Trophoblast cell (in vitro differentiated cells and primary cell): ENCODE data around the gene CMYA5.

ENCODE experiments used
- DNase-seq, 2 donors: peaks; one replicate each; pipeline ENCODE4 v3.0.0-alpha.2; 2016
- H2AFZ ChIP-seq: 2 replicates; pipeline ENCODE4 v1.6.1; 2013; ENCODE audit warnings: low read length, moderate library complexity, mild to moderate bottlenecking; ENCODE audit not compliant: insufficient read depth, poor library complexity
- H2AK5ac ChIP-seq: 2 replicates; pipeline ENCODE4 v1.6.1; 2013; ENCODE audit warnings: mild to moderate bottlenecking, low read length
- H2BK120ac ChIP-seq: 2 replicates; pipeline ENCODE4 v1.6.1; 2013; ENCODE audit warnings: low read length, mild to moderate bottlenecking, moderate library complexity; ENCODE audit not compliant: insufficient read depth, poor library complexity
- H2BK12ac ChIP-seq: 2 replicates; pipeline ENCODE4 v1.6.1; 2013; ENCODE audit warnings: mild to moderate bottlenecking, low read length, moderate library complexity
- H2BK5ac ChIP-seq: 2 replicates; pipeline ENCODE4 v1.6.1; 2013; ENCODE audit warnings: low read length, low read depth, moderate library complexity, mild to moderate bottlenecking; ENCODE audit not compliant: poor library complexity
- H3K14ac ChIP-seq: 2 replicates; pipeline ENCODE4 v1.6.1; 2013; ENCODE audit warnings: mild to moderate bottlenecking, low read length
- H3K18ac ChIP-seq: 2 replicates; pipeline ENCODE4 v1.6.1; 2013; ENCODE audit warnings: mild to moderate bottlenecking, low read length
- H3K23ac ChIP-seq: 2 replicates; pipeline ENCODE4 v1.6.1; 2013; ENCODE audit warnings: low read length
- H3K27ac ChIP-seq: 2 replicates; pipeline ENCODE4 v1.5.1; 2013; ENCODE audit warnings: low read depth, mild to moderate bottlenecking, inconsistent platforms, low read length, moderate library complexity
- H3K27me3 ChIP-seq: 2 replicates; pipeline ENCODE4 v1.6.1; 2013; ENCODE audit warnings: inconsistent platforms, mild to moderate bottlenecking, low read length, moderate library complexity; ENCODE audit not compliant: insufficient read depth
- H3K36me3 ChIP-seq, 2 experiments: 1 replicate in 1 of 2; 2 replicates in 1 of 2; pipeline ENCODE4 v1.6.1; 2013; ENCODE audit warnings: low read length in 2 of 2, mild to moderate bottlenecking in 2 of 2, moderate library complexity in 1 of 2; ENCODE audit not compliant: insufficient read depth in 2 of 2, control insufficient read depth in 1 of 2
- H3K4ac ChIP-seq: 2 replicates; pipeline ENCODE4 v1.6.1; 2013; ENCODE audit warnings: low read depth, mild to moderate bottlenecking, low read length, moderate library complexity
- H3K4me1 ChIP-seq, 2 experiments: 1 replicate in 1 of 2; 2 replicates in 1 of 2; pipeline ENCODE4 v1.6.1; 2013; ENCODE audit warnings: low read length in 2 of 2, mild to moderate bottlenecking in 2 of 2, moderate library complexity in 1 of 2; ENCODE audit not compliant: insufficient read depth in 2 of 2, control insufficient read depth in 1 of 2
- H3K4me2 ChIP-seq: 2 replicates; pipeline ENCODE4 v1.6.1; 2013; ENCODE audit warnings: inconsistent platforms, mild to moderate bottlenecking, low read length, moderate library complexity
- H3K4me3 ChIP-seq: 2 replicates; pipeline ENCODE4 v1.5.1; 2013; ENCODE audit warnings: mild to moderate bottlenecking, low read depth, low read length, inconsistent platforms
- H3K79me1 ChIP-seq: one replicate; pipeline ENCODE4 v1.6.1; 2013; ENCODE audit warnings: low read length
- H3K79me2 ChIP-seq: 2 replicates; pipeline ENCODE4 v1.6.1; 2013; ENCODE audit warnings: low read length, mild to moderate bottlenecking; ENCODE audit not compliant: control insufficient read depth, insufficient read depth, poor library complexity
- H3K9ac ChIP-seq: 2 replicates; pipeline ENCODE4 v1.6.1; 2013; ENCODE audit warnings: mild to moderate bottlenecking, low read length
- H3K9me3 ChIP-seq: 2 replicates; pipeline ENCODE4 v1.6.1; 2013; ENCODE audit warnings: low read depth, mild to moderate bottlenecking, control low read depth, inconsistent platforms, low read length; ENCODE audit not compliant: insufficient read depth
- H4K12ac ChIP-seq: 2 replicates; pipeline ENCODE4 v1.6.1; 2013; ENCODE audit warnings: low read depth, mild to moderate bottlenecking, low read length, moderate library complexity
- H4K8ac ChIP-seq: 2 replicates; pipeline ENCODE4 v1.6.1; 2013; ENCODE audit warnings: low read depth, mild to moderate bottlenecking, low read length, moderate library complexity
- H4K91ac ChIP-seq: one replicate; pipeline ENCODE4 v1.6.1; 2013; ENCODE audit warnings: low read depth, mild to moderate bottlenecking, low read length, moderate library complexity
- WGBS: extraction: QIAGEN DNeasy Blood & Tissue Kit; methylation state at CpG from one replicate; pipeline ENCODE4 v1.1.7; 2013; ENCODE audit warnings: missing lambda C conversion rate; ENCODE audit not compliant: insufficient read length, insufficient coverage; ENCODE audit errors: extremely low coverage; 5-methylcytosine and 5-hydroxymethylcytosine counted together

Gene CMYA5

DNA sequence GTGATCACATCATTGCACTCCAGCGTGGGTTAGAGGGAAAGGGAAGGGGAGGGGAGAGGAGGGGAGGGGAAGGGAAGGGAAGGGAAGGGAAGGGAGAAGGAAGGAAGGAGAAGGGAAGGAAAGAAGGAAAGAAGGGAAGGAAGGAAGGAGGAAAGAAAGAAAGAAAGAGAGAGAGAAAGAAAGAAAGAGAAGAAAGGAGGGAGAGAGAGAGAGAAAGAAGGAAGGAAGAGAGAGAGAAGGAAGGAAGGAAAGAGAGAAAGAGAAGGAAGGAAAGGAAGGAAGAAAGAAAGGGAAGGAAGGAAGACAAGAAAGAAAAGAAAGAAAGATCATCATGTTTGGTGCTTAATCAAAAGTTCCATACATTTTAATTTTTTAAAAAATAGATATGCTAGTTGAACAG lies 136.2 kb downstream of the CMYA5 start:
- no peak for DNase-seq
- no peak overlapping the region for H3K23ac ChIP-seq
- H4K91ac ChIP-seq: no peak overlapping the region
- no peak overlapping the region for H3K4me3 ChIP-seq
- H2BK120ac ChIP-seq: no peak overlapping the region
- no peak overlapping the region for H3K14ac ChIP-seq
- no peaks in the 10 kb centered on the region for H3K79me1 ChIP-seq
- no peaks in the 10 kb centered on the region for H3K36me3 ChIP-seq
- H2AFZ ChIP-seq: no peak overlapping the region
- H3K18ac ChIP-seq: no peak overlapping the region
- H2BK12ac ChIP-seq: no peak overlapping the region
- H3K4ac ChIP-seq: no peak overlapping the region
- no peak overlapping the region for H4K8ac ChIP-seq
- no peaks in the 10 kb centered on the region for H3K27me3 ChIP-seq
- no peak overlapping the region for H3K27ac ChIP-seq
- no peaks in the 10 kb centered on the region for H3K9me3 ChIP-seq
- no peak overlapping the region for H4K12ac ChIP-seq
- no peak overlapping the region for H2AK5ac ChIP-seq
- no peak overlapping the region for H3K4me2 ChIP-seq
- no peaks in the 10 kb centered on the region for H3K4me1 ChIP-seq
- H3K9ac ChIP-seq: no peak overlapping the region
- WGBS: no CpG with 5 or more reads among the region's 1 CpG
- no peak overlapping the region for H2BK5ac ChIP-seq
- no peaks in the 10 kb centered on the region for H3K79me2 ChIP-seq

DNA sequence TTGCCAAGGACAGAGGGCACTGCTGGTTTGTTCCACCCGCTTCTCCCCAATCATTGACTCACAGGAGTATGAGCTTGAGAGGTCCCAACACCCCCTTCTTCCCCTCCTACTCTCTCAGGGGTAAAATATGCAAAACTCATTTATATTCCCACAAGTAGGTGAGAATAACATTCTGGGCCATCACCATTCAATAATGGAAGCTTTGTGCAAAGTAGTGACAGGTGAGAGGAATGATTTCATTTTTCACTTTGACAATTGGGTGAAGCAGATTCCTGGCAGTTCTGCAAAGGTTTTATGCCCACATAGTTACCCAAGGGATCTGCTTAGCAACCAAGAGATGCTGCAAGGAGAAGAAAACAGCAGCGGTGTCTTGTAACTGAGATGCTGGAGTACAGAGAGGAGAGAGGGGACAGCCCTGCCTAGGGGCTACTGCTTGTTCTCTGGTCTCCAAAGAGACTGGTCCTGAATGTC lies 137.6 kb downstream of the CMYA5 start:
- Histone ChIP-seq H2BK5ac (no peak overlapping the region), H3K4me2 (no peak overlapping the region), H3K4me1 (no peaks in the 10 kb centered on the region), H2AFZ (no peak overlapping the region), H3K4ac (no peak overlapping the region), H2BK120ac (no peak overlapping the region), H4K8ac (no peak overlapping the region), H3K27ac (no peak overlapping the region), H3K18ac (no peak overlapping the region), H3K14ac (no peak overlapping the region), H3K4me3 (no peak overlapping the region), H3K9me3 (no peaks in the 10 kb centered on the region), H4K91ac (no peak overlapping the region), H3K36me3 (no peaks in the 10 kb centered on the region), H3K27me3 (no peaks in the 10 kb centered on the region), H3K23ac (no peak overlapping the region), H3K9ac (no peak overlapping the region), H2BK12ac (no peak overlapping the region), H3K79me2 (no peaks in the 10 kb centered on the region), H2AK5ac (no peak overlapping the region), H3K79me1 (no peaks in the 10 kb centered on the region), H4K12ac (no peak overlapping the region)
- DNase-seq: no peak
- no CpG with 5 or more reads among the region's 2 CpGs for WGBS

DNA sequence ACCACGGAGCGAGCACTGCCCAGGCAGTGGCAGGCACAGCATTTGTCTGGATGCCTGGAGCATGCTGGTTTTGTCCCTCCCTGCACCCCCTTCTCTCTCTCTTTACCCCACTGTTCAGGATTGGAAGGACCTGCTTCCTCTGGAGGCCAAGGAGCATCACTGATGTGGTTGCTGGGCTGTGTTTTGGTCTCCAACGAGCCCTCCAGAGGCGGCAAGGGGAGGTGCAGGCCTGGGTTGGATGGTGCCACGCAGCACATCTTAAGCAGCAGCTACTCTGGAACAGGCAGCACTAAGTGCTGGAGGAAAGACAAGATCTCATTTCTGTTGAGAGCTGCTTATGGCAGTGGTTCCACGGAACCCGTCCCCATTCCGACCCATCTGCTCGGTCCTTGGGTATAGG lies 139.6 kb downstream of the CMYA5 start:
- Histone ChIP-seq H3K4me3 (no peak overlapping the region), H2BK5ac (no peak overlapping the region), H3K79me1 (no peaks in the 10 kb centered on the region)

DNA sequence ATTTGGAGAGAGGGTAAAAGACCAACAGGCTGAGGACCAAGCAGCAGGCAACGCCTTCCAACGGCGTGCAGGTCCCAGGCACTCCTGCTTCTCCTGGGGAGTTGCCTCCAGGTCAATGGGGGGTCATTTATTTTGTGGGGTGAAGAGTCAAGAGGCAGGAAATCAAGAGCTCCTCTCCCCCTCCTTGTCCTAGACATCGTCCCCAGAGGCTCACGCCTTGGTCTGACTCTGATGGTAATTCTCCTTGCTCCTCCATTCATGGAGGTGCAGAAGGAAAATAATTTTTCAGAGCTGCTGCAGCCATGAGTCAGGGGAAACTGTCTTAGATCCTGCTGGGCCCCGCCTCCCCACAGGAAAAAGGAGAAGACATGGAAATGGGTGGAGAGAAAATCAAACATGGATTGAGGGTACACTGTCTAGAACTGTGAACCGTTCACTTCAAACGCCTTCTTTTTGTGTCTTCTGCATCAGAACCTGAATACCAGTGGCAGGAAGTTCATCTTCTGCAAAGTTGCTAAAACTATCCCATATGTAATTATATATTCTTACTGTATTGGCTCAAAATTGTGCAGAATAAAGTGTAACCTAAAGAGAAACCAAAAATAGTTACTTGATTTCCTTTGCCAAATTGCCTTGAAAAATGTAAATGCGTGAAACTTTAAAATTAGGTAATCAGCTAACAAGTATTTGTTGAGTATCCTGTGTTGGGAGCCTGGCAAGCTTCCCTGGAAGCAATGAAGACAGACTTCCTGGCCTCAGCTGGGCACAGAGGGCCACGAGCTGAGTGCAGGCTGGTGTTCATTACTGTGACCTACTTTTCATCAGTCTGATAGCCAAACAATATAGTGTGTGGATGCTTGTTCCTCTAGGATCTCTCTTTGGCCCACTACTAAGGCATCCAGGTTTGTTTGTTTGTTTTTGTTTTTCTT lies 142.0 kb downstream of the CMYA5 start:
- no peak for DNase-seq
- no peak overlapping the region for H2BK5ac ChIP-seq

More for the DNA sequence above, 139.6 kb downstream of the CMYA5 start:
- Histone ChIP-seq H3K27me3 (no peaks in the 10 kb centered on the region), H3K36me3 (no peaks in the 10 kb centered on the region), H3K14ac (no peak overlapping the region), H4K8ac (no peak overlapping the region), H4K91ac (no peak overlapping the region), H3K18ac (no peak overlapping the region), H3K23ac (no peak overlapping the region), H3K9me3 (no peaks in the 10 kb centered on the region), H3K4ac (no peak overlapping the region), H3K4me2 (no peak overlapping the region), H2AK5ac (no peak overlapping the region), H4K12ac (no peak overlapping the region), H2AFZ (no peak overlapping the region), H3K4me1 (no peaks in the 10 kb centered on the region), H3K79me2 (no peaks in the 10 kb centered on the region), H2BK12ac (no peak overlapping the region), H3K27ac (no peak overlapping the region), H2BK120ac (no peak overlapping the region), H3K9ac (no peak overlapping the region)
- peak in 1 of 2 donors; percentile 44 for DNase-seq
- no CpG with 5 or more reads among the region's 9 CpGs for WGBS

More for the DNA sequence above, 142.0 kb downstream of the CMYA5 start:
- H4K8ac ChIP-seq: no peak overlapping the region
- no peaks in the 10 kb centered on the region for H3K9me3 ChIP-seq
- no peak overlapping the region for H3K18ac ChIP-seq
- no peaks in the 10 kb centered on the region for H3K36me3 ChIP-seq
- no peak overlapping the region for H2BK120ac ChIP-seq
- no peaks in the 10 kb centered on the region for H3K27me3 ChIP-seq
- H3K14ac ChIP-seq: no peak overlapping the region
- no peak overlapping the region for H3K4me3 ChIP-seq
- no peak overlapping the region for H2AK5ac ChIP-seq
- H3K4ac ChIP-seq: no peak overlapping the region
- no peaks in the 10 kb centered on the region for H3K4me1 ChIP-seq
- H4K12ac ChIP-seq: no peak overlapping the region
- H3K79me2 ChIP-seq: no peaks in the 10 kb centered on the region
- H3K9ac ChIP-seq: no peak overlapping the region
- no peak overlapping the region for H4K91ac ChIP-seq
- no peak overlapping the region for H3K23ac ChIP-seq
- H3K27ac ChIP-seq: no peak overlapping the region
- no CpG with 5 or more reads among the region's 10 CpGs for WGBS
- no peak overlapping the region for H2BK12ac ChIP-seq
- no peak overlapping the region for H3K4me2 ChIP-seq
- no peak overlapping the region for H2AFZ ChIP-seq
- H3K79me1 ChIP-seq: no peaks in the 10 kb centered on the region
